ENCODE measurements around the gene SNPH. TPM values are rescaled to one million over a fixed set of nuclear protein-coding genes. Genes with fewer than 3 reads are reported as not detected.
"Not testable (repeated sequence)": the region's sequence is repeated elsewhere in the genome, so short reads cannot be mapped to it uniquely, and the experiment has no call there.

SNPH gene
- total RNA-seq, 1 experiment from 2014 or later: 7.0 TPM

GRCh38 chr20:1338801-1339200 is 72.7 kb downstream of the SNPH start:
- no peak for DNase-seq (ENCODE audit: low read depth)

- DNase-seq (ENCODE audit: low read depth): peak; percentile 70
These were observed 75.6 kb downstream of the SNPH start for GRCh38 chr20:1341561-1342265.

- not testable (repeated sequence) for DNase-seq (ENCODE audit: low read depth)
These were observed 77.5 kb downstream of the SNPH start for GRCh38 chr20:1343446-1344124.

GRCh38 chr20:1345030-1345755 is 79.1 kb downstream of the SNPH start:
- no peak for DNase-seq (ENCODE audit: low read depth)

- DNase-seq (ENCODE audit: low read depth): no peak
These were observed 79.6 kb downstream of the SNPH start for GRCh38 chr20:1345756-1346093.

GRCh38 chr20:1346315-1346969 is 80.3 kb downstream of the SNPH start:
- no peak for DNase-seq (ENCODE audit: low read depth)

- no peak for DNase-seq (ENCODE audit: low read depth)
These were observed 87.9 kb downstream of the SNPH start for GRCh38 chr20:1353956-1354355.

GRCh38 chr20:1357921-1358671 is 92.0 kb downstream of the SNPH start:
- DNase-seq (ENCODE audit: low read depth): peak; percentile 82

Other genes with a start within 250 kb of the SNPH start
- 98.6 and 99.8 TPM in 2 replicates for gene PSMF1, start 147.7 kb upstream of the SNPH start, total RNA-seq (2014; rRNA removed; shearing (Covaris generic))
- not detected in 2 replicates for gene TMEM74B, start 81.3 kb upstream of the SNPH start, total RNA-seq (2014; rRNA removed; shearing (Covaris generic))
- not detected in 2 replicates for gene C20orf202, start 62.8 kb upstream of the SNPH start, total RNA-seq (2014; rRNA removed; shearing (Covaris generic))
- 0.98 and 1.4 TPM in 2 replicates for gene RAD21L1, start 40.2 kb upstream of the SNPH start, total RNA-seq (2014; rRNA removed; shearing (Covaris generic))
- gene SDCBP2, start 62.8 kb downstream of the SNPH start, total RNA-seq (2014; rRNA removed; shearing (Covaris generic)): 4.8 and 6.4 TPM in 2 replicates
- gene FKBP1A, start 126.8 kb downstream of the SNPH start, total RNA-seq (2014; rRNA removed; shearing (Covaris generic)): 527 and 564 TPM in 2 replicates
- gene NSFL1C, start 200.6 kb downstream of the SNPH start, total RNA-seq (2014; rRNA removed; shearing (Covaris generic)): 35.2 and 44.1 TPM in 2 replicates
- gene SIRPB2, start 225.1 kb downstream of the SNPH start, total RNA-seq (2014; rRNA removed; shearing (Covaris generic)): not detected in 2 replicates

Data from RPMI7951 (cell line).